ENCODE results near the gene ADAMTS6.

The ADAMTS6 gene

GRCh38 chr5:65262649-65263059 lies 219.1 kb downstream of the ADAMTS6 start:
- ChIA-PET CTCF (no interaction called here), POLR2A (interaction anchor here (0.7 kb wide), 2 partner anchors 133 to 219 kb away, joined by 3 to 9 read pairs; partner anchors contain the start of gene ADAMTS6)
- Histone ChIP-seq H3K36me3 (ENCODE audit: control insufficient read depth in 2 of 2, insufficient read depth in 1 of 2, low read length in 2 of 2) (no peaks in the 10 kb centered on the region), H3K27ac (ENCODE audit: extremely low read depth, low read depth, low read length) (no peak overlapping the region), H3K9me3 (ENCODE audit: control insufficient read depth, insufficient read depth, low read depth, low read length) (no peaks in the 10 kb centered on the region), H3K4me1 (ENCODE audit: control insufficient read depth, insufficient read depth, low read length) (peaks cover 13% of the 10 kb centered on the region), H3K4me3 (ENCODE audit: low read depth, low read length) (no peak overlapping the region)
- TF ChIP-seq PRDM1 (tag by site-specific recombination; IDR thresholded peaks at IDR 0.05): peak; percentile 26; the same call in 1 of the 2 replicates
- 0 out of 2 replicates have a peak, but pooled peaks have one; percentile 0 for TF ChIP-seq ZNF335 (tag by site-specific recombination; conservative IDR thresholded peaks at IDR 0.05)
- no peak for TF ChIP-seq ZNF138 (tag by site-specific recombination; IDR thresholded peaks at IDR 0.05; ENCODE audit: borderline replicate concordance)
- no peak for TF ChIP-seq ZNF692 (tag by site-specific recombination; IDR thresholded peaks at IDR 0.05)
- no peak for TF ChIP-seq ZNF501 (tag by site-specific recombination; IDR thresholded peaks at IDR 0.05)
- peak; percentile 67 for TF ChIP-seq FEZF1 (tag by site-specific recombination; IDR thresholded peaks at IDR 0.05)
- 0 out of 2 replicates have a peak, but pooled peaks have one; percentile 23 for TF ChIP-seq ZNF660 (tag by site-specific recombination; IDR thresholded peaks at IDR 0.05)
- TF ChIP-seq PRDM10 (tag by site-specific recombination; IDR thresholded peaks at IDR 0.05): peak; percentile 4; the same call in 1 of the 2 replicates
- no peak for TF ChIP-seq KLF17 (tag by site-specific recombination; IDR thresholded peaks at IDR 0.05)
- TF ChIP-seq ZNF341 (tag by site-specific recombination; IDR thresholded peaks at IDR 0.05; ENCODE audit: low read depth): no peak

GRCh38 chr5:65262096-65262495 lies 219.6 kb downstream of the ADAMTS6 start:
- Histone ChIP-seq H3K27ac (ENCODE audit: extremely low read depth, low read depth, low read length) (no peak overlapping the region), H3K4me3 (ENCODE audit: low read depth, low read length) (no peak overlapping the region), H3K9me3 (ENCODE audit: control insufficient read depth, insufficient read depth, low read depth, low read length) (no peaks in the 10 kb centered on the region), H3K36me3 (ENCODE audit: control insufficient read depth in 2 of 2, insufficient read depth in 1 of 2, low read length in 2 of 2) (no peaks in the 10 kb centered on the region), H3K4me1 (ENCODE audit: control insufficient read depth, insufficient read depth, low read length) (peaks cover 13% of the 10 kb centered on the region)
- POLR2A ChIA-PET: no interaction called here
- CTCF ChIA-PET: no interaction called here
- TF ChIP-seq ZFP37 (tag by site-specific recombination; IDR thresholded peaks at IDR 0.05) (no peak), ZFP3 (tag by site-specific recombination; IDR thresholded peaks at IDR 0.05; ENCODE audit: low read depth) (no peak), ZNF549 (tag by site-specific recombination; IDR thresholded peaks at IDR 0.05) (no peak), ZNF776 (tag by site-specific recombination; IDR thresholded peaks at IDR 0.05; ENCODE audit: borderline replicate concordance) (0 out of 2 replicates have a peak, but pooled peaks have one; percentile 47), ZNF366 (tag by site-specific recombination; conservative IDR thresholded peaks at IDR 0.05) (no peak), KLF8 (tag by site-specific recombination; IDR thresholded peaks at IDR 0.05) (no peak), ZNF664 (tag by site-specific recombination; IDR thresholded peaks at IDR 0.05) (no peak), ZNF544 (tag by site-specific recombination; IDR thresholded peaks at IDR 0.05) (peak; percentile 28; the same call in 1 of the 2 replicates), SCRT2 (tag by site-specific recombination; IDR thresholded peaks at IDR 0.05) (peak; percentile 46; the same call in 1 of the 2 replicates), ZNF335 (tag by site-specific recombination; conservative IDR thresholded peaks at IDR 0.05) (0 out of 2 replicates have a peak, but pooled peaks have one; percentile 23), EGR2 (tag by site-specific recombination; IDR thresholded peaks at IDR 0.05; ENCODE audit: low read depth) (no peak), ZNF121 (tag by site-specific recombination; IDR thresholded peaks at IDR 0.05) (no peak), ZNF558 (tag by site-specific recombination; IDR thresholded peaks at IDR 0.05) (no peak), IKZF3 (tag by site-specific recombination; IDR thresholded peaks at IDR 0.05) (no peak), ZNF623 (tag by site-specific recombination; IDR thresholded peaks at IDR 0.05) (no peak), ZNF184 (tag by site-specific recombination; IDR thresholded peaks at IDR 0.05) (no peak), ZNF473 (tag by site-specific recombination; IDR thresholded peaks at IDR 0.05) (no peak), SCRT1 (tag by site-specific recombination; IDR thresholded peaks at IDR 0.05; ENCODE audit: borderline replicate concordance) (0 out of 2 replicates have a peak, but pooled peaks have one; percentile 2), PBX3 (CRISPR knock-in tag; IDR thresholded peaks at IDR 0.05) (no peak)

All from HEK293 (cell line).